ENCODE data around the gene OR2H1.

Gene OR2H1

GRCh38 chr6:29483735-29484134 is 26.8 kb downstream of the OR2H1 start:
- no peak for DNase-seq

DNA sequence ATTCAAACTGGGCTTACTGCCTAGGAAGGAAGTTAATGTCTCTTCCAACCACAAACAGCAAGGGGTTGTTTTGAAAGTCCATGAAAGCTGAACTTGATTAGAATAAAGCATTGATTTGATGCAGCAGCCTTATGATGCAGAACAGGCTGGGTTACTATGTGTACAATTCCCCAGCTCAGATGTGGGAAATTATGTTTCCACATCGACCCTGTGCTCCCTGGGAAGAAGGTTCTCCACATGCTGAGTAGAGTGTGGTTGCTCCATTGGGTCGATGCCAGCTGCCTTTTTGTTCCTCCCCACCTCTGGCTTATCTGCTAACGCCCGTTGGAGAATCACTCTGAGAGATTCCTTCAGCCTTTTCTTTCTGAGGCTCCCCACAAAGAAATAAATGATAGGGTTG is 29.6 kb downstream of the OR2H1 start:
- DNase-seq = no peak

DNA sequence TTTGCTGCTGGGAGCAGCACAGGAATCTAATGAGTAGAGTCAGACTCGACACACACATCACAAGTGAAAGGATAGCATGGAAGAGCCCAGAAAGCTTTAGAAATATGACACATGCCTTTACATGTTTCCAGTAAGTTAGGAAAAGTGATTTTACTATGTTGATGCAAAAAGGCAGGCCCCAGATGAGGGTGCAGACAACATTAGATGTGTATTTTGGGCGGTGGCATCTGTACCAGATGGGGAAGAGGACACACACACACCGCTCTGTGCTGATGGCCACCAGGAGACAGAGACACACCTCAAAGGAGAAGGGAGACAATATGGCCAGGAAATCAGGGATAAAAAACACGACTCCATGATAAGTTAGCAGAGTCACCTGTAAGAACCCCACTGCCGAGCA is 30.2 kb downstream of the OR2H1 start:
- DNase-seq = no peak

DNA sequence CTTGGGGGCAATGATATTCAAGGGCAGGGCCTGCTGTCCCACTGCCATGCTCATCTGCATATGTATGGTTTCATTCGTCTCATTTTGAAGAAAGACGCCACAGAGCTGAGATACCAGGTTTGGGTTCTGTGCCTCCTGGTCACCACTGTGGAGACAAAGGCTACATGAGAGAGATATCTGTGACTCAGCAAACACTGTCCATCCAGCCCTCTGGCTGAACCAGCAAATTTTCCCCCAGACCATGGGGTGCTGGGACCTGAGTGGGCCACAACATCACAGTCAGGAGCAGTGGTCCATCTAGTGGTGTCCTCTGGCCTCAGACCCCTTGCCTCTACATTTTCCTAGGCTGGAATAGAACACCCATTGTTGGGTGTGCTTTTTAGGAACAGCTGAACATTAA is 30.7 kb downstream of the OR2H1 start, which contains the start of gene MAS1L:
Gene MAS1L, minus strand, starts transcription at position 297 of the 400 bp plus-strand sequence. Its CDS starts 54 bp downstream, at position 243.
- no peak for DNase-seq

DNA sequence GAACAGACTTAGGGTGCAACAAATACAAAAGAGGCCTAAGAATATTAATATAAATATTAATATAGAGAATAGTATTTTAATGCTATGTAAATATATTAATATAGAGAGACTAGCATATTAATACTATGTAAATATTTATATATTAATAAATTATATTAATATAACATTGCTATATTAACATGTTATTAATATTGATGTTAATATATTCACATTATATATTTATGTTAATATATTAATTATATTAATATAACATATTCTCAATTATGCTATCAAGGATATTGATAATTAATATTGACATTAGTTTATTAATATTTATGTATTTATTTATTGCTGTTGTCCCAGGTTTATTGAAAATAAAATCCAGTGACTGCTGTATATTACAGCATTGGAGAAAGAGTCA is 31.9 kb downstream of the OR2H1 start:
- no peak for DNase-seq

DNA sequence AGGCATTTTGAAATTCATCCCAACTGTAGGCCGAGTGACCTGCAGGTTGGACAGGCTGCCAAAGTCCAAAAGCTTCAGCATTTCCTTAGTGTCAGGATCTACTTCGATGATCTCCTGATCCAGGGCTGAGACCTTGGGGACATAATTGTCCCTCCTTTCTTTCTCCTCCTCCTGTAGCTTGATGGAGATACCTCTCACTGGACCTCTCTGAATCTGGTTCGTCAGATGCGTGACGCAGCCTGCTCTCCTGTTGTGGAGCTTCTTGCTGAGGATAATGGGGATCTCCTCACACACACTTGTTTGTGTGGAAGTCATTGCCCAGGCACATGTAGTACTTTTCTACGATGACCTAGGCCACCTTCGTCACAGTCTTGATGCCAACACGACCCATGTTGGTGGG is 32.3 kb downstream of the OR2H1 start:
- no peak for DNase-seq

- no peak for DNase-seq
Observed at GRCh38 chr6:29490055-29490454, 33.1 kb downstream of the OR2H1 start.

- DNase-seq = no peak
Observed at GRCh38 chr6:29490552-29490951, 33.6 kb downstream of the OR2H1 start.

DNA sequence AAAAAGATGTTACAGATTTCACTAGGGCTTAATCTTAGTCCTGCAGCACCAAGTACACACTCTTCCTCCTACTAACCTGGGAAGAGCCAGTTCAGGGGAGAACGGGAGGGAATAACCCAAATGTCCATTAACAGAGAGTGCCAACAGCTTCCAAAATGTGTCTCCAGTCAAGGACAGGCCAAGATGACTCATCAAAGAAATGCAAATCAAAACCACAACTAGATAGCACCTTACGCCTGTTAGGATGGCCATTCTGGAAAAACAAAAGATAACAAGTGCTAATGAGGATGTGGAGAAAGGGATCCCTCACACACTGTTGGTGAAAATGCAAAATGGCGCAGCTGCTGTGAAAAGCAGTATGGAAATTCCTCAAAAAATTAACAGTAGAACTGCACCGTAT is 34.6 kb downstream of the OR2H1 start:
- DNase-seq = no peak

GRCh38 chr6:29493261-29493660 is 36.3 kb downstream of the OR2H1 start:
- no peak for DNase-seq

GRCh38 chr6:29494131-29494530 is 37.2 kb downstream of the OR2H1 start:
- no peak for DNase-seq

GRCh38 chr6:29495571-29495970 is 38.6 kb downstream of the OR2H1 start:
- DNase-seq = no peak

DNA sequence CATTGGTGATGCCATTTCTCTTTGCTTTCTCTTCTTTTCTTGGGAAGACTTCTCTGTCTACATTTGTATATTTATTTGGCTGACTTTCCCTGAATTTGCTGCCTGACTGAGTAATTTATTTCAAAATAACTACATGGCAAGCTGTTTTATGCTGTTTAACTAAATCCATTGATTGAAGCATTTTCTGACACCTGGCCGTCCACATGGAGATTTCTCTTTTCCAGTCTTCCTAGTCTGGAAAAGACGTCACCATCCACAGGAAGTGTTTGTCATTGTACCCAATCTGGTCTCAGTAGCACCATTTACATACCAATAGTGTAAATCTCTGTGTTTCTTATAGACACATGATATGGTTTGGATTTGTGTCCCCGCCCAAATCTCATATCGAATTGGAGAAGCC is 40.0 kb downstream of the OR2H1 start:
- no peak for DNase-seq

DNA sequence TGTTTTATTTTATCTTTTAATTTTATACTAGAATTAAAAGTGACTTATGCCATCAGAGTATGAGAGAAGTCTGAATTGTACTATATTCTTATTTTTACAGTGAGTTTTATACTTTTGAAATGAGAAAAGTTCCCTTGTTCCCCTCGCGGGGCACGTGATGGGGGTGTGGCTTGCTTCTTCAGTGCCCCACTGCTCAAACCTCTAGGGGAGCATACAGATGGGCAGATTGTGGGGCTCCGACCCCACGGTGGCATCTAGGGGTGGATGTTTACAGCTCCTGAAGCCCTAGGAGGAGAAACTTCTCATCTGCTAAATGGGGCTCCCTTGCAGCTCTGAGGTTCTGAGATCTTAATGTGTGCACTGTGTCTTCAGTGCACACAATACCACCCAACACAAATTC is 42.7 kb downstream of the OR2H1 start:
- no peak for DNase-seq

- no peak for DNase-seq
Observed at GRCh38 chr6:29500594-29500993, 43.6 kb downstream of the OR2H1 start.

GRCh38 chr6:29501106-29501505 is 44.2 kb downstream of the OR2H1 start:
- no peak for DNase-seq

DNA sequence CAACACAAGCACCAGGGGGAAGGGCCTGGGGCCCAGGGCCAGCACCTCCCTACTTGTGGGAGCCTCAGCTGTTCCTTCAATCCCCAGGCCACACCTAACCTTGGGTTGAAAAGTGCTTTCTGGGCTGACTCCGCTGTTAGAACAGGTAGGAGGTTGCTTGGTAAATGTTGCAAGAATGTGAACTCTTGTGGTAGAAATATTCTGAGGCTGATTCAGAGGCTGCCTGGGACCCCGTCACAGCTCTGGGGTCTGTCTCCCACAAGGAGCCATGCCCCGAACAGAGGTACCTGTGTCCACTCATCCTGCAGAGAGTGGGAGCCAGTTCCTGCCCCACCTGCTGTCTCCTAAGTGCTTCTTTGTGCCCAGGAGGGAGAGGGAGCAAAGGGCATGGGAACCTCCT is 45.2 kb downstream of the OR2H1 start:
- no peak for DNase-seq

DNA sequence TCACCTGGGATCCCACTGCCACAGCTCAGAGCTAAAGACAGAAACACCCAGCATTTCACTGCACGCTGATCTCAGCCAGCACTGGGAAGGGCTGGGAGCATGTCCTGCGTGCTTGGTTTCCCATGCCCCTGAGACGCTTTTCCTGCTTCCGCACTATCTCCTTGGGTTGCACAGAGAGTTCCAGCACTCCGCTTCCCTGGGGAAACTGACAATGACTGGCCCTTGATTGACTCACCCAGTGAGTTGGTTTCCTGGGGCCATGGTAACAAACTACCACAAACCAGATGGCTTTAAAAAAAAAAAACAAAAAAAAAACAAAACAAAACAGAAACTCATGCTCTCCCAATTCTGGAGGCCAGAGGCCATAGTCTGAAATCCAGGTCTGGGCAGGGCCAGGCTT is 45.6 kb downstream of the OR2H1 start:
- DNase-seq = no peak

- DNase-seq = peak; percentile 22 to 48 (median 42)
Observed at GRCh38 chr6:29504961-29505360, 48.0 kb downstream of the OR2H1 start.

GRCh38 chr6:29505808-29506207 is 48.9 kb downstream of the OR2H1 start:
- DNase-seq = no peak

DNA sequence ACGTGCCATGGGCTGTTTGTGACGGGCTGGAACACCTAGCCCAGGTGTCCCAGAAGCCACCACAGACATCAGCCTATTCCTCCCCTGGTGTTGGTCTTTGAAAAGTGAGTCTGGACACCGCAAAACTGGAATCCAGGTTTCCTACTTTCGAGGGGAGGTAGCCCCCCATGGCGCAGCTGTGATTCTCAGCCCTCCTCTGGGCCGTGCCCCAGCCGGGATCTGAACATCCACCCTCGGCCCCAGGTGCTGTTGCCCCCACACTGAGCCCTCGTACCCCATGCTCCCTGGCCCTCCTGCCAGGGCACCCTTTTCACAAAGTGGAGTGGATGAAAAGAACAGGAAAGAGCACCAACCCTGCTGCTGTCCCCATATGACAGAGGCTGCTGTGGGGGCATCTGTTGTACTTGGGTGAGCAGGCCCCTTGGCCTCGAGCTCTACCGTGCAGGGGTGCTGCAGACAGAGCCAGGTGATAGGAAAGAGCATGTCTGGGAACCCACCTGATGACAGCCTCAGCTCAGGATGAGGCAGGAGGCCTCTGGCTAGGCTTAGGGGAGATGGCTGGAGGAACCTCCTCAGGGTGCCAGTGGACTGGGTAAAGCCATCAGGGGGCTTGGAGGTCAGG is 49.6 kb downstream of the OR2H1 start:
- DNase-seq = no peak

DNA sequence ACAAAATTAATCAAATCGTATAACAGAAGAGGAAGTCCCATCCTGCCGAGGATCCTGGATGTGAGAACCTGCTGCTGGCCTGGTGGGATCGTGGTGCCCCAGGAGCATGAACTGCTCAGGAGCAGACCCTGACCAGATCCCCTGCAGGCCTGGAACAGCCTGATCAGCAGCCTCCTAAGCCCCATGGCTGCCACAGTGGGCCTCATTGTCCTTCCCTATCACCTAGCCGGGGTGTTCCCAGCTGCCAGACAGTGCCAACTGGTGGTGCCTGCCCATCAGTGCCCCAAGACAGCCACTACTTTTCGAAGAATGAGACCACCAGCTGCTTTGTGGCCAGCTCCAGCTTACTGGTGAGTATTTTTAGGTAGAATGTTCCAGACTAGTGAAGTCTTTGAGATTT is 50.4 kb downstream of the OR2H1 start:
- no peak for DNase-seq

DNA sequence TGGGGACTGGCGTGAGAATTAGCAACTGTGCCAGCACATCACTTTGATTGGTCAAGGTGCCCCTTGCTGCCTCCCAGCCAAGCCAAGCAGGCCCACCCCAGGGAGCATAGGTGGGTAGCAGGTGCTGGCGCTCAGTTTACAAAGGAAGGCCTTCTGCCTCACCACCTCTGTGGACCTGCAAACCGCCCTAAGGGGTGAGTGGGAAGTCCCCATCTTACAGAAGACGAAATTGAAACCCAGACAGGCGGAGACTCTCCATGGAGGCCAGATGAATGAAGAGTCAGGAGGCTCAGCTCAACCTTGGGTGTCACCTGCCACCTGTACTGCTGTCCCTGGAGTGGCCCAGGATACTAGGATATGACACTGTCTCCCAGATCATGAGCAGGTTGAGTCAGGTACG is 52.3 kb downstream of the OR2H1 start:
- DNase-seq = no peak

GRCh38 chr6:29509711-29510110 is 52.8 kb downstream of the OR2H1 start:
- no peak for DNase-seq

GRCh38 chr6:29510202-29510601 is 53.2 kb downstream of the OR2H1 start:
- DNase-seq = no peak
